LNCAP (cell line): ENCODE data around the gene EVI5L.

Experiments
- CTCF ChIP-seq: fragments of 450-650 bp; IDR thresholded peaks from 2 replicates; pipeline ENCODE4 v1.5.1; 2017; ENCODE audit warnings: mild to moderate bottlenecking

The EVI5L gene

GRCh38 chr19:7829561-7830271 lies at the start of gene EVI5L:
EVI5L (plus strand) TSS chr19:7830218; CDS start chr19:7846543, 16,325 bp downstream.
- no peak for TF ChIP-seq CTCF

GRCh38 chr19:7781157-7781556 lies 48.9 kb upstream of the EVI5L start:
- no peak for TF ChIP-seq CTCF

GRCh38 chr19:7783991-7784423 lies 46.0 kb upstream of the EVI5L start:
- TF ChIP-seq CTCF, result no peak

GRCh38 chr19:7784856-7785255 lies 45.2 kb upstream of the EVI5L start:
- TF ChIP-seq CTCF, result no peak

- no peak for TF ChIP-seq CTCF
Observed at GRCh38 chr19:7787141-7787540, 42.9 kb upstream of the EVI5L start.

GRCh38 chr19:7787602-7788177 lies 42.3 kb upstream of the EVI5L start:
- TF ChIP-seq CTCF, result no peak

GRCh38 chr19:7788178-7788932 lies 41.7 kb upstream of the EVI5L start:
- TF ChIP-seq CTCF, result no peak
